NOMO-1 treated with dmso at 0.1 percent for 144 hours (cell line): ENCODE data around the gene NOXA1.

ENCODE experiments used
- DNase-seq: peaks from one replicate; lab custom pipeline; 2025; ENCODE audit not compliant: unreplicated experiment; lab: John Stamatoyannopoulos, UW

NOXA1 gene

GRCh38 chr9:137426018-137426681 lies 3.0 kb downstream of the NOXA1 start:
- DNase-seq, result no peak

GRCh38 chr9:137427454-137428310 lies 4.5 kb downstream of the NOXA1 start:
- DNase-seq, result no peak

GRCh38 chr9:137428311-137428630 lies 5.1 kb downstream of the NOXA1 start:
- DNase-seq, result no peak

GRCh38 chr9:137428841-137429545 lies 5.8 kb downstream of the NOXA1 start:
- DNase-seq, result no peak

- DNase-seq, result no peak
Measured at GRCh38 chr9:137429546-137429890, 6.3 kb downstream of the NOXA1 start.

GRCh38 chr9:137429974-137430722 lies 7.0 kb downstream of the NOXA1 start:
- no peak for DNase-seq

- DNase-seq, result no peak
Measured at GRCh38 chr9:137430723-137431415, 7.7 kb downstream of the NOXA1 start.

GRCh38 chr9:137431416-137431931 lies 8.3 kb downstream of the NOXA1 start:
- DNase-seq, result no peak

- DNase-seq, result no peak
Measured at GRCh38 chr9:137432687-137433348, 9.6 kb downstream of the NOXA1 start.

- no peak for DNase-seq
Measured at GRCh38 chr9:137433349-137433915, 10.2 kb downstream of the NOXA1 start.

GRCh38 chr9:137433916-137434431 lies 10.8 kb downstream of the NOXA1 start:
- no peak for DNase-seq

- no peak for DNase-seq
Measured at GRCh38 chr9:137434498-137435380, 11.5 kb downstream of the NOXA1 start.

GRCh38 chr9:137435381-137435891 lies 12.2 kb downstream of the NOXA1 start:
- DNase-seq, result no peak

- peak; percentile 29 for DNase-seq
Measured at GRCh38 chr9:137435980-137436760, 13.0 kb downstream of the NOXA1 start.

- no peak for DNase-seq
Measured at GRCh38 chr9:137436761-137437600, 13.8 kb downstream of the NOXA1 start.
